ENCODE data around the gene CHST11. TPM values are rescaled to one million over a fixed set of nuclear protein-coding genes. Genes with fewer than 3 reads are reported as not detected.

Gene CHST11
- polyA plus RNA-seq, 1 donor (not counting 4 experiments of a cell fraction or from before 2014, with no cell fraction given) = 11.9 TPM

DNA sequence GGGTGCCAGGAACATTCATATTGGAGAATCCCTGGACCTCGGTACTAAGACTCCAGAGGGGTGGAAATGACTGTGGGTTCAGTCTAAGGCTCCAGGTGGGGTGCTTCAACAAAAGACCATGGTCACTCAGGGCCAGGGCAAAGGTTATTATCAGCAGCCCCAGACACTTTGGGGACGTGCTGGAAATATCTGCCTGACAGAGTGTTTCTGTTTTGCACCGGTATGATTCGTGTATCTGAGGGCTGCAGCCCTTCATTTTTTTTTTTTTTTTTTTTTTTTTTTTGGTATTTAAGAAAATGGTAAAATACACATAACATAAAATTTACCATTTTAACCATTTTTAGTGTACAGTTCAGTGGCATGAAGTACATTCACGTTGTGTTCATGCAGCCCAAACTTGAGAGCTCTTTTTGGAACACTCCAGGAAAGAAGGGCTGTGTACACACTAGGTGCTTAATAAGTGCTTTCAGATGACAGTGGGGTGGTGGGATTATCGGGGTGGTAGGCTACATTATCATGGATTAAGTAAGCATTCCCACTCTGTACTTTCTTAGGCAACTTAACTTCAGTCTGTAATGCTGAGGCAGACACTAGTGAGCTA lies 120.3 kb downstream of the CHST11 start:
- H3K36me3 ChIP-seq (ENCODE audit: control insufficient read depth in 2 of 2, extremely low read depth in 1 of 2, insufficient read depth in 2 of 2, low read length in 2 of 2) = no peaks in the 10 kb centered on the region
- no peak overlapping the region for H2AFZ ChIP-seq (ENCODE audit: control insufficient read depth, low read length)
- no peak overlapping the region for H3K4me3 ChIP-seq (ENCODE audit: control insufficient read depth in 2 of 3, extremely low read depth in 1 of 3, insufficient read depth in 2 of 3, low read depth in 1 of 3, low read length in 3 of 3)
- H3K9me3 ChIP-seq (ENCODE audit: control insufficient read depth, low read depth, low read length) = no peaks in the 10 kb centered on the region
- H4K20me1 ChIP-seq (ENCODE audit: control insufficient read depth, extremely low read depth, insufficient read depth, low read length) = no peaks in the 10 kb centered on the region
- H3K9me1 ChIP-seq (ENCODE audit: control insufficient read depth, extremely low read depth, insufficient read depth, low read length) = no peaks in the 10 kb centered on the region
- dilution Hi-C loops (cut with MboI; ENCODE audit: extremely low pct_ligation_motif_present, low sequenced_read_pairs) = no loop called here
- TF ChIP-seq CTCF (optimal IDR thresholded peaks at IDR 0.05 in 1 of 3, IDR thresholded peaks at IDR 0.05 in 1 of 3, conservative IDR thresholded peaks at IDR 0.05 in 1 of 3; ENCODE audit: extremely low read depth in 1 of 3, insufficient read depth in 2 of 3, low read length in 3 of 3) (no peak), EZH2 (IDR thresholded peaks at IDR 0.05; ENCODE audit: low read length) (no peak)
- no peak overlapping the region for H3K9ac ChIP-seq (ENCODE audit: control insufficient read depth, extremely low read depth, insufficient read depth, low read length)
- no peaks in the 10 kb centered on the region for H3K27me3 ChIP-seq (ENCODE audit: control insufficient read depth, extremely low read depth, insufficient read depth, low read length)
- H3K4me1 ChIP-seq (ENCODE audit: control insufficient read depth, extremely low read depth, insufficient read depth, low read length) = peaks cover 6% of the 10 kb centered on the region
- H3K79me2 ChIP-seq (ENCODE audit: control insufficient read depth, insufficient read depth, low read length) = peaks cover 3% of the 10 kb centered on the region
- no peak overlapping the region for H3K27ac ChIP-seq (ENCODE audit: control insufficient read depth, insufficient read depth, low read length)
- no peak for DNase-seq (ENCODE audit: low read depth, low spot score)
- FAIRE-seq = no peak
- no peak overlapping the region for H3K4me2 ChIP-seq (ENCODE audit: control insufficient read depth, extremely low read depth, insufficient read depth, low read depth, low read length)

DNA sequence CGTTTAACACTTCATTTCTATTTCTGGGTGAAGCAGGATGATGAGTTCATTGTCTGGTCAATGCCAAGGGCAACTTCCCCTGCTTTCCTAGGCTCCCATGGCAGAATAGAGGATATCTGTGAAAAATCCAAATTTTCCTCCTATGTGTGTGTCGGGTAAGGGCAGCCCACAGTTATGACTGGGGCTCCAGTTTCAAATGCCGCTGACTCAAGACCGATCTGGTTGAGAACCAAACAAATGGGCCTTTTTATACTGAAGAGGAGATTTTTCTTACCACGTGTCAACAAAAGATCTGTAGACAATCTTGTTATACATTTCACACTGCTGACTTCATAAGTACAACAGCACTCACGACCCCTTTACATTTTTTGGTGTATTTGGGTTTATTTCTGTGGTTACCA lies 120.8 kb downstream of the CHST11 start:
- no peaks in the 10 kb centered on the region for H3K36me3 ChIP-seq (ENCODE audit: control insufficient read depth in 2 of 2, extremely low read depth in 1 of 2, insufficient read depth in 2 of 2, low read length in 2 of 2)
- H2AFZ ChIP-seq (ENCODE audit: control insufficient read depth, low read length) = no peak overlapping the region
- no peaks in the 10 kb centered on the region for H3K9me3 ChIP-seq (ENCODE audit: control insufficient read depth, low read depth, low read length)
- DNase-seq (ENCODE audit: low read depth, low spot score) (no peak), FAIRE-seq (no peak)
- no peak for TF ChIP-seq CTCF (optimal IDR thresholded peaks at IDR 0.05 in 1 of 3, IDR thresholded peaks at IDR 0.05 in 1 of 3, conservative IDR thresholded peaks at IDR 0.05 in 1 of 3; ENCODE audit: extremely low read depth in 1 of 3, insufficient read depth in 2 of 3, low read length in 3 of 3)
- peaks cover 3% of the 10 kb centered on the region for H3K79me2 ChIP-seq (ENCODE audit: control insufficient read depth, insufficient read depth, low read length)
- dilution Hi-C loops (cut with MboI; ENCODE audit: extremely low pct_ligation_motif_present, low sequenced_read_pairs) = no loop called here
- H3K27me3 ChIP-seq (ENCODE audit: control insufficient read depth, extremely low read depth, insufficient read depth, low read length) = no peaks in the 10 kb centered on the region
- no peaks in the 10 kb centered on the region for H3K9me1 ChIP-seq (ENCODE audit: control insufficient read depth, extremely low read depth, insufficient read depth, low read length)
- H3K4me1 ChIP-seq (ENCODE audit: control insufficient read depth, extremely low read depth, insufficient read depth, low read length) = peaks cover 6% of the 10 kb centered on the region
- H3K4me3 ChIP-seq (ENCODE audit: control insufficient read depth in 2 of 3, extremely low read depth in 1 of 3, insufficient read depth in 2 of 3, low read depth in 1 of 3, low read length in 3 of 3) = no peak overlapping the region
- no peak overlapping the region for H3K27ac ChIP-seq (ENCODE audit: control insufficient read depth, insufficient read depth, low read length)
- H3K9ac ChIP-seq (ENCODE audit: control insufficient read depth, extremely low read depth, insufficient read depth, low read length) = no peak overlapping the region
- H4K20me1 ChIP-seq (ENCODE audit: control insufficient read depth, extremely low read depth, insufficient read depth, low read length) = no peaks in the 10 kb centered on the region
- no peak overlapping the region for H3K4me2 ChIP-seq (ENCODE audit: control insufficient read depth, extremely low read depth, insufficient read depth, low read depth, low read length)
